ENCODE measurements around the gene FBXO22.
"Not testable (repeated sequence)": the region's sequence is repeated elsewhere in the genome, so short reads cannot be mapped to it uniquely, and the experiment has no call there.

Gene FBXO22

GRCh38 chr15:75921732-75922703 is 18.3 kb downstream of the FBXO22 start:
- peak; percentile 44 for DNase-seq

- no peak for DNase-seq
These were observed 20.1 kb downstream of the FBXO22 start for GRCh38 chr15:75923756-75924155.

- DNase-seq = no peak
These were observed 20.9 kb downstream of the FBXO22 start for GRCh38 chr15:75924576-75924975.

GRCh38 chr15:75925440-75925839 is 21.8 kb downstream of the FBXO22 start:
- DNase-seq = no peak

- DNase-seq = no peak
These were observed 23.3 kb downstream of the FBXO22 start for GRCh38 chr15:75926931-75927330.

- DNase-seq = no peak
These were observed 23.9 kb downstream of the FBXO22 start for GRCh38 chr15:75927601-75928000.

- DNase-seq = no peak
These were observed 25.3 kb downstream of the FBXO22 start for GRCh38 chr15:75928680-75929608.

GRCh38 chr15:75929799-75930565 is 26.3 kb downstream of the FBXO22 start:
- no peak for DNase-seq

GRCh38 chr15:75930866-75931265 is 27.2 kb downstream of the FBXO22 start:
- DNase-seq = no peak

- DNase-seq = no peak
These were observed 38.8 kb downstream of the FBXO22 start for GRCh38 chr15:75942464-75942863.

- DNase-seq = no peak
These were observed 39.6 kb downstream of the FBXO22 start for GRCh38 chr15:75943246-75943645.

GRCh38 chr15:75943713-75944215 is 40.1 kb downstream of the FBXO22 start:
- no peak for DNase-seq

GRCh38 chr15:75945953-75946352 is 42.3 kb downstream of the FBXO22 start:
- DNase-seq = peak; percentile 73

- peak; percentile 71 for DNase-seq
These were observed 43.4 kb downstream of the FBXO22 start for GRCh38 chr15:75947092-75947491.

- DNase-seq = no peak
These were observed 45.2 kb downstream of the FBXO22 start for GRCh38 chr15:75948761-75949296.

- peak; percentile 61 for DNase-seq
These were observed 48.8 kb downstream of the FBXO22 start for GRCh38 chr15:75952525-75952924.

GRCh38 chr15:75955720-75956119 is 52.0 kb downstream of the FBXO22 start:
- DNase-seq = no peak

- DNase-seq = no peak
These were observed 57.7 kb downstream of the FBXO22 start for GRCh38 chr15:75961331-75961730.

- peak; percentile 12 for DNase-seq
These were observed 62.4 kb downstream of the FBXO22 start for GRCh38 chr15:75966073-75966472.

GRCh38 chr15:75976766-75977165 is 73.1 kb downstream of the FBXO22 start:
- not testable (repeated sequence) for DNase-seq

GRCh38 chr15:75981149-75981815 is 77.6 kb downstream of the FBXO22 start:
- DNase-seq = no peak

GRCh38 chr15:75982468-75982867 is 78.8 kb downstream of the FBXO22 start:
- no peak for DNase-seq

Measured in suppressor macrophage treated with lipopolysaccharide for 4 hours (primary cell).